ENCODE data around the gene PEMT. TPM values are rescaled to one million over a fixed set of nuclear protein-coding genes. Genes with fewer than 3 reads are reported as not detected.

Gene PEMT
- total and polyA plus RNA-seq, 2 donors (not counting 1 experiment from before 2014, with no cell fraction given), result 18.0 to 18.6 TPM

GRCh38 chr17:17525956-17526355 lies 65.6 kb downstream of the PEMT start:
- H3K4me3 ChIP-seq (replicated peaks in 1 of 4; ENCODE audit: control extremely low read depth in 1 of 4, insufficient read depth in 1 of 4, low read depth in 3 of 4, low read length in 4 of 4), result no peak overlapping the region
- H3K79me2 ChIP-seq (ENCODE audit: control insufficient read depth, insufficient read depth, low read length), result no peaks in the 10 kb centered on the region
- H3K9ac ChIP-seq (ENCODE audit: insufficient read depth, low read length), result no peak overlapping the region
- H4K20me1 ChIP-seq (ENCODE audit: control insufficient read depth, extremely low read depth, insufficient read depth, low read length), result no peaks in the 10 kb centered on the region
- no peaks in the 10 kb centered on the region for H3K27me3 ChIP-seq (ENCODE audit: control insufficient read depth, insufficient read depth, low read length)
- H3K36me3 ChIP-seq (ENCODE audit: control insufficient read depth, insufficient read depth, low read length), result no peaks in the 10 kb centered on the region
- no peaks in the 10 kb centered on the region for H3K9me3 ChIP-seq (ENCODE audit: control insufficient read depth, insufficient read depth, low read depth, low read length)
- H3K4me2 ChIP-seq (ENCODE audit: extremely low read depth, insufficient read depth, low read length), result no peak overlapping the region
- H2AFZ ChIP-seq (ENCODE audit: low read length), result no peak overlapping the region
- no peaks in the 10 kb centered on the region for H3K4me1 ChIP-seq (ENCODE audit: control insufficient read depth, extremely low read depth, insufficient read depth, low read length)
- TF ChIP-seq EZH2 (IDR thresholded peaks at IDR 0.05; ENCODE audit: low read length, missing control alignments) (no peak), CTCF (conservative IDR thresholded peaks at IDR 0.05 in 1 of 2, IDR thresholded peaks at IDR 0.05 in 1 of 2; ENCODE audit: low read depth in 1 of 2, low read length in 2 of 2) (no peak)
- DNase-seq (ENCODE audit: low read depth in 2 of 2), result no peak
- no peak overlapping the region for H3K27ac ChIP-seq (ENCODE audit: insufficient read depth, low read length)

- Histone ChIP-seq H3K27ac (ENCODE audit: insufficient read depth, low read length) (no peak overlapping the region), H3K79me2 (ENCODE audit: control insufficient read depth, insufficient read depth, low read length) (no peaks in the 10 kb centered on the region), H3K4me3 (replicated peaks in 1 of 4; ENCODE audit: control extremely low read depth in 1 of 4, insufficient read depth in 1 of 4, low read depth in 3 of 4, low read length in 4 of 4) (no peak overlapping the region), H3K4me1 (ENCODE audit: control insufficient read depth, extremely low read depth, insufficient read depth, low read length) (no peaks in the 10 kb centered on the region), H2AFZ (ENCODE audit: low read length) (no peak overlapping the region), H3K9ac (ENCODE audit: insufficient read depth, low read length) (no peak overlapping the region), H3K9me3 (ENCODE audit: control insufficient read depth, insufficient read depth, low read depth, low read length) (no peaks in the 10 kb centered on the region), H3K27me3 (ENCODE audit: control insufficient read depth, insufficient read depth, low read length) (no peaks in the 10 kb centered on the region), H4K20me1 (ENCODE audit: control insufficient read depth, extremely low read depth, insufficient read depth, low read length) (no peaks in the 10 kb centered on the region), H3K36me3 (ENCODE audit: control insufficient read depth, insufficient read depth, low read length) (no peaks in the 10 kb centered on the region), H3K4me2 (ENCODE audit: extremely low read depth, insufficient read depth, low read length) (no peak overlapping the region)
- TF ChIP-seq EZH2 (IDR thresholded peaks at IDR 0.05; ENCODE audit: low read length, missing control alignments) (no peak), CTCF (conservative IDR thresholded peaks at IDR 0.05 in 1 of 2, IDR thresholded peaks at IDR 0.05 in 1 of 2; ENCODE audit: low read depth in 1 of 2, low read length in 2 of 2) (no peak)
- no peak for DNase-seq (ENCODE audit: low read depth in 2 of 2)
Observed at GRCh38 chr17:17525311-17525710, 66.2 kb downstream of the PEMT start.

GRCh38 chr17:17523731-17524490 lies 67.6 kb downstream of the PEMT start:
- no peaks in the 10 kb centered on the region for H3K79me2 ChIP-seq (ENCODE audit: control insufficient read depth, insufficient read depth, low read length)
- no peaks in the 10 kb centered on the region for H4K20me1 ChIP-seq (ENCODE audit: control insufficient read depth, extremely low read depth, insufficient read depth, low read length)
- H3K4me2 ChIP-seq (ENCODE audit: extremely low read depth, insufficient read depth, low read length), result no peak overlapping the region
- no peak for DNase-seq (ENCODE audit: low read depth in 2 of 2)
- H2AFZ ChIP-seq (ENCODE audit: low read length), result no peak overlapping the region
- no peak overlapping the region for H3K27ac ChIP-seq (ENCODE audit: insufficient read depth, low read length)
- no peaks in the 10 kb centered on the region for H3K4me1 ChIP-seq (ENCODE audit: control insufficient read depth, extremely low read depth, insufficient read depth, low read length)
- no peaks in the 10 kb centered on the region for H3K9me3 ChIP-seq (ENCODE audit: control insufficient read depth, insufficient read depth, low read depth, low read length)
- H3K4me3 ChIP-seq (replicated peaks in 1 of 4; ENCODE audit: control extremely low read depth in 1 of 4, insufficient read depth in 1 of 4, low read depth in 3 of 4, low read length in 4 of 4), result no peak overlapping the region
- no peaks in the 10 kb centered on the region for H3K36me3 ChIP-seq (ENCODE audit: control insufficient read depth, insufficient read depth, low read length)
- TF ChIP-seq CTCF (conservative IDR thresholded peaks at IDR 0.05 in 1 of 2, IDR thresholded peaks at IDR 0.05 in 1 of 2; ENCODE audit: low read depth in 1 of 2, low read length in 2 of 2) (no peak), EZH2 (IDR thresholded peaks at IDR 0.05; ENCODE audit: low read length, missing control alignments) (no peak)
- no peak overlapping the region for H3K9ac ChIP-seq (ENCODE audit: insufficient read depth, low read length)
- H3K27me3 ChIP-seq (ENCODE audit: control insufficient read depth, insufficient read depth, low read length), result no peaks in the 10 kb centered on the region

Data from fibroblast of lung (primary cell).